SKM-1 treated with dmso at 0.1 percent for 144 hours (cell line): ENCODE results near the gene ATXN3L.

Experiments used
- DNase-seq: peaks from one replicate; lab custom pipeline; 2025; ENCODE audit not compliant: unreplicated experiment; lab: John Stamatoyannopoulos, UW

ATXN3L gene

DNA sequence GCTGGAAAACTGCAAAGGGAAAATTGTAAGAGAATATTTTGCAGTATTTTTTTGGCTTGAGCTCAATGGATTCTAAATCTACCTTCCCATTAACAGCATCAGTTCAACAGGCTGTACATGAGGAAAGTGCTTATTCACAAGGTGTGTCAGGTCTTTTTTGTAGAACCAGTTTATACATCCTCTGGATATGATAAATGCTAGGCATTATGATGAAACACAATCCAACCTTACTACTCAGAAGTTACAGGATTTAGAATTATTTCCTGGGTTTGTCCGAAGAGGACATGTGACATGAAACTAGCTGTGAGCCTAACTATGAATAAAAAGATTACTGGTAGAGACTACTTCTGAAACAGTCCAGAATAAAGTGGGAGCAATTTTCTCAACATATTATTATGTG lies 49.5 kb downstream of the ATXN3L start:
- DNase-seq: no peak

DNA sequence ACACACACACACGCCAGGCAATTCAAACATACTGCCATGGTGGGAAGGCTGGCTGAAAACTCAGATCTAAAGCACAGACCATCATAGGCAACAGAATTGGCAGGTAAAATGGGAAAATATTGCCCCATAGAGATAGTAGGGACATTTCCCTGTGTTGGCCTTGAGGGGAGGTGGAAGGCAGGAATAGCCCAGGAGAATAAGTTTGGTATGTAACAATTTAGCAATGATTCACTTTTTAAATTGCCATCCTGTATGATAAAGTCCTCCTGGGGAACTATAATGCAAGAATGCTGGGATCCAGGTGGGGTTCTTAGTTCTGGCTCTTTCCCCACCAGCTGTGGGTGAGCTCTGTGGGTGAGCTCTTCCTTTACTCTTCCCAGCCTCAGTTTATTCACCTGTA lies 51.0 kb downstream of the ATXN3L start:
- DNase-seq: no peak
